Ureter (tissue), 1 donor: ENCODE results near the gene TMEM213. TPM values are rescaled to one million over a fixed set of nuclear protein-coding genes. Genes with fewer than 3 reads are reported as not detected.

ENCODE experiments used
- DNase-seq: peaks from one replicate; pipeline ENCODE4 v3.0.0-alpha.2; 2020; ENCODE audit warnings: low spot score
- total RNA-seq: library from RNA; stranded (reverse); gene quantifications from one replicate; pipeline ENCODE4 v1.2.4, GENCODE V29; 2023
- donor health status: DM: yes; HTN: yes; CAD: no.

The TMEM213 gene
- total RNA-seq, 1 donor from 2014 or later: not detected

DNA sequence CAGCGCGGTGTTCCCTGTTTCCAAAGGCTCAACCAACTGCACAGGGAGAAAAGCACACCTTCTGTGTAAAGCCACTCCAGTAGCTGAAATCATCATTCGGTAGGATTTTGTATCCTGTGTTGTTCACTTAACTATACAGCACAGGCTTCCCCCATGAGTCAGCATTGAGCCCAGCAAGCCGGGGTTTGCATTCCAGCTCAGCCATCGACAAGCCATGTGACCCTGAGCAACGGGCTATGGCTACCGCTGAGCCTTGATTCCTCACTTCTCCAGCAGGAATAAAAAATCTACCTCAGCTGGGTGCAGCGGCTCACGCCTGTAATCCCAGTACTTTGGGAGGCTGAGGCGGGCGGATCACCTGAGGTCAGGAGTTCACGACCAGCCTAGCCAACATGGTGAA lies 44.3 kb downstream of the TMEM213 start:
- DNase-seq: no peak

DNA sequence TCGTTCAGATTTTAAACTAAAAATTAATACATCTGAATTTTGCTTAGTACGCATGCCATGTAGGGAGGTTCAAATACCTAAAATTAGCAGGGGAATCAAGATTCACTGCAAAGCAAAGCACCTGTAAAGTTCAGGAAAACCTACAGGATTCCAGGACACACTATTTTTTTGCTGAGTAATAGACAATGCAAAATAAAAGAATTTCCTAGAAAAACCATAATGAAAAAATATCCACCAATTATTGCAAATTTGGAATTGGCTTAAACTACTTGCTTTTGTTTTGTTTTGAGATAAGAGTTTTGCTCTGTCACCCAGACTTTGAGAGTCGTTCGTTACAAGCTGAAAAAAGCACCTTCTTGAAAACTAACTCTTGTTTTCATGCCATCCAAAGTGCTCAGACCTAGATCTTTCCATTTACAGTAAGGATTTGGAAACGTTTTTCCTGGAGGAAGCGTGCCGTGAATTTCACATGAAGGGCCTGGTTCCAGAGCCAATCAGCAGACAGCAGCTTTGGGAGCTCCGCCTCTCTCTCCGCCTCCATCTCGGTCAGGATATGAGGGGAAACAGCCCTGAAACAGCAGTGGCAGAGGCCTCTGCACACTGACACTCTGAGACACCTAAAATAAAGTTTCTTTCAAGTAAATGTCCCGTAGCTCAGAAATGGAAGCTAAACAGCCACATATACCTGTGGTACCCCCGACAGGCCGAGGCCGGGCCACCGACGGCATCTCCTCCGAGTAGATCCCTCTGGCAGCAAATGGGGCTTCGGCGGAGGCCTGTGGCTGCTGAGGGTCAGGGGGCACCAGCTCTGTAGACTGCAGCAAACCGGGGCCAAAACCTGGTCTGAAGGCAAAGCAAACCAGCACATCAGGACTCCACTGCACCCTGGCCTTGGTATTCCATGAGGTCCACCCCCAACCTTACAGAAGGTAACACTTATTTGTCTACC lies 46.1 kb downstream of the TMEM213 start:
- no peak for DNase-seq

DNA sequence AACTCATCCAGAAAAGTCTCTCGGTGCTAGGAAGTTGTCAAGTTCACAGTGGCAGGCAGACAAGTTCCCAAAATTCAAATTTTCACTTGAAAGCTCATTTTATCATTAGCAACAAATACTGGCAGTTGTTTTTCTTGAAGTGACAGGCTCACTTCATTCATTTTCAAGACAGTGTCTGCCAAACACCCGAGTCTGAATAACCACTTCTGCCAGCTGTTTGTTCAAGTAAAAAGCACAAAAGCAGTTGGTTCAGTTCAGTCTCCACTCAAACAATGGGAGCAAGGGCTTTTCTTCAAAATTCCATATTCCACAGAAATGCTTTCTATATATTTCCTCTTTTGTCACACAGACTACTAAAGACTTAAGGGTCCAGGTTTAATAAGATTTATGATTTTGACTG lies 47.9 kb downstream of the TMEM213 start:
- DNase-seq: no peak

DNA sequence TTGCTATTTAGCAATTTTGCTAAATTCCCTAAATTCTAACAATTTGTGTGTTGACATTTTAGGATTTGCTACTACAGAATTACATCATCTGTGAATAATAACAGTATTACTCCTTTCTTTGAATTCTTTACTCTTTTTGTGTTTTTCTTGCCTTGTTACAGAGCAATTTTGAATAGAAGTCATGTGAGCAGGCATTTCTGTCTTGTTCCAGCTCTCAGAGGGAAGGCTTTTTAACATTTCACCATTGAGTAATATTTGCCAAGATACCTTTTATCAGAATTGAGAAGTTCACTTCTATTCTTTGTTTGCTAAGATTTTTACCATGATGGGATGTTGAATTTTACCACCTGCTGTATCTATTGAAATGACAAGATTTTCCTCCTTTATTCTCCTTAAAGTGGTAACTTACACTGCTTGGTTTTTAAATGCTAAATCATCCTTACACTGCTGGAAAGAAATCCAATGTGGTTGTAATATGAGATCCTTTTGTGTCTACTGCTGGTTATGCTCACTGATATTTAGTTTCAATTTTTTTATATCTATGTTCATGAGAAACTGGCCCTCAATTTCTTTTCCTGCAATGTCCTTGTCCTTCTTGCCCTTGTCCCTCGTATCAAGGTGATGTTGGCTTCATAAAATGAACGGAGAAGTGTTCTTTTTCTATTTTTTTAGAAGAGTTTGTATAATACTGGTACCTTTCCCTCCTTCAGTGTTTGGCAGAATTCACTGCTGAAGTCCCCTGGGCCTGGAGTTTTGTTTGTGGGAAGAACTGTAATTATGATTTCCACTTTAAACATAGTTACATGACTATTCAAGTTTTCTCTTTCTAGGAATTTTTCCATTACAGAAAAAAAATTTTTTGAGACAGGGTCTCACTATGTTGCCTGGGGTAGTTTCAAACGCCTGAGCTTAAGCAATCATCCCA lies 50.5 kb downstream of the TMEM213 start:
- DNase-seq: no peak

DNA sequence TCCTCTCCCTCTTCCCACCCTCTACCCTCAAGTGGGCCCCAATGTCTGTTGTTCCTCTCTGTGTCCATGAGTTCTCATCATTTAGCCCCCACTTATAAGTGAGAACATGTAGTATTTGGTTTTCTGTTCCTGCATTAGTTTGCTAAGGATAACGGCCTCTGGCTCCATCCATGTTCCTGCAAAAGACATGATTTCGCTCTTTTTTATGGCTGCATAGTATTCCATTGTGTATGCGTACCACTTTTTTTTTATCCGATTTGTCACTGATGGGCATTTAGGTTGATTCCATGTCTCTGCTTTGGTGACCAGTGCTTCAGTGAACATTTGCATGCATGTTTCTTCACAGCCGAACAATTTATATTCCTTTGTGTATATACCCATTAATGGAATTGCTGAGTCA lies 51.9 kb downstream of the TMEM213 start:
- DNase-seq: no peak

DNA sequence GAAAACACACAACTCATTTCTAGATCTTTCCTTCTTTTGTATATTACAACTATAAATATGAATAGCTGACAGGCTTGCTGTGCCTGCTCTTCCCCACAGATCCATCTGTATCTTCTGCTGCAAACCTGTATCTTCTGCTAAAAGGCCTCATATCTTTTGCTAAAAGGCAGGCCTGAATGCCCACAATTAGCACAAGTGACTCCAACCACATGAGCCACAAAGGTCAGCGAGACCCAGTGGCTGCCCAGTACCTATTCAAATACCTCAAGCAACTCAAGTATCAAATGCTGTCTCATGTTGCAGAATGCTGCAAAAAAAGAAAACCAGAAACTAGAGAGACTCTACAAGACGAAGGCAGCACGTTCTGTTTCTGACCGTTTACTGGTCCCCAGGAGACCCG lies 54.7 kb downstream of the TMEM213 start:
- DNase-seq: no peak

DNA sequence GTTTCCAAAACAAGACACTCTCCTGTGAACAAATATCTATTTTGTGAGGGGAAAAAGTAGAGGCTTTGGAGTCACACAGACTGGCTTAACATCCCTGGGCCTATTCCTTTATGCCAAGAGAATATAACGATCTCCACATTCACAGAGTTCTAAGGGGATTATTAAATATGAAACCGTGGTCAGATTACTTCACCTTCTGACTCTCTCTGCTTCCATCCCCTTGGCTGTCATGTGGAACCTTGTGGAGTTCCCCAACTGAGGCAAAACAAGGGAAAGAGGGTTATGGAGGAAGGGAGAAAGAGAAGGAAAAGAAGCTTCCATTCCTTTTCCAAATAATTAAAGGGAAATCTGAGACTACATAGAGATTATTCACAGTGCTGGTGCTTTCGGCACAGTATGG lies 55.7 kb downstream of the TMEM213 start:
- no peak for DNase-seq

DNA sequence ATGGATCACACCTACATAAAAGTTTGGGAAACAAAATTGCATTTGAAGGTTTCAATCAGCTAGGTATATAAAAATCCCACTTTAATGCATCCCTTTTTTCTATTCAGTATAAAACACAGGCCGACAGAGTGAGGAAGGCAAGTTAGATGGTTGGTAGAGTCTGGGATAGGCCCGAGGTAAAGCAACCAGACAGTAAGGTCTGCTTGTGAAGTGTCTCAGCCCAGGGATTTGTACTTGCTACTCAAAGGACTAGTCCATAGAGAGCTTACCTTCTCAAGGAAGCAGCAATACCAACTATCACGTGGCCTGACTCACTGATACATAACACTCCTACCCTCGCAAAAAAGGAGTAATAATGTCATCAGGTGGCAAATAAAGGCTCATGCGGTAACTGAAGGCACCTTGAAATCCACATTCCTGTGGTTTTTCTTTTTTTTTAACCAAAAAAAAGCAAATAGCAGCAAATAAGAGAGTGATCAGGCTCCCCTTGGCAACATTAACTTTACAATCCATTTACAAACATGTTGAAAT lies 56.4 kb downstream of the TMEM213 start:
- no peak for DNase-seq

DNA sequence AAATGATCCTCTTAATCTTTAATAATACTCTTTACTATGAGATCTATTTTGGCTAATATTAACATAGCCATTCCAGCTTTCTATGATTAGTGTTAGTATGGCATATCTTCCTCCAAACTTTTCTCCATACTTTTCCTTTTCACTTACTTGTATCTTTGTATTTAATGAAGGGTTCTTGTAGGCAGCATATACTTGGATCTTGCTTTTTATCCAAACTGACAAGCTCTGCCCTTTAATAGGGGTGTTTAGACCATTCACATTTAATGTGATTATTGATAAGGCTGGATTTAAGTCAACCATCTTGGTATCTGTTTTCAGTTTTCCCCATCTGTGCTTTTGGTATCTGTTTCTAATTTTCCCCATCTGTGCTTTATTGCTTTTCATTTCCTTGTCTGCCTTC lies 59.9 kb downstream of the TMEM213 start:
- no peak for DNase-seq

DNA sequence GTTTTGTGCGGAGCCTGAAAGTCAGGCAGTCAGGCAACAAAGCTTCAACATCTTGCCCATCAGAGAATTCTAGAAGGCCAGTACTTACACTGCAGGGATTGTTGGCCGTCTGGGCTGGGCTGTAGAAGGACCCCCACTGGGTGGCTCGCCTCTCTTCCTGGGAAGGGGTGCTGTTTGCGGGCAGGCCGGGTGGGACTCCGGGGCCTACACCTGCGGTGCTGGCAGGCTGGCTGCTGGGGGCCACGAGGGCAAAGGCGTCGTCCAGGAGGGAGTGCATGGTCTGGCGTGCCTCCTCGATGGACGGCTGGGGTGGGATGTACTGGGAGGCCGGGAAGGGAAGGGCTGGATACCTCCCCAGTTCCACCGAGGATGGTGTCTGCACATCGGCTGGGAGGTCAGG lies 63.3 kb downstream of the TMEM213 start:
- no peak for DNase-seq

DNA sequence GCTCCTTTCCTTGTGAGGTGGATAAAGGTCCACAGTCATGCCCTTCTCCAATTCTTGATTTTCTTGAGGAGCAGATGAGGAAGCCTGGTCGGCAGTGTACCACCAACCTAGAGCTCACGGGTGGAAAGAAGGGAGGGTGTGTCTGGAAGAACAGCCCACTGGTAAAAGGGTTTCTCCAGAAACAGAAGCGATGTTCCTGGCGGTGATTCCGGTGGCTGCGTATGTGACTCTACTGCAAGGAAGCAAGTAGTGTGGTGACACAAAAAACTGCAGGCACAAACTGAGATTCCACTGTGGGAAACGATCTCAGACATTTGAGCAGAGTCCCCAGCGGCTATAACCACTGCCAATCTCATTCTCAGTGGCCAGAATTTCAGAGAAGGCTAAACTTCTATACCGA lies 66.1 kb downstream of the TMEM213 start:
- no peak for DNase-seq

DNA sequence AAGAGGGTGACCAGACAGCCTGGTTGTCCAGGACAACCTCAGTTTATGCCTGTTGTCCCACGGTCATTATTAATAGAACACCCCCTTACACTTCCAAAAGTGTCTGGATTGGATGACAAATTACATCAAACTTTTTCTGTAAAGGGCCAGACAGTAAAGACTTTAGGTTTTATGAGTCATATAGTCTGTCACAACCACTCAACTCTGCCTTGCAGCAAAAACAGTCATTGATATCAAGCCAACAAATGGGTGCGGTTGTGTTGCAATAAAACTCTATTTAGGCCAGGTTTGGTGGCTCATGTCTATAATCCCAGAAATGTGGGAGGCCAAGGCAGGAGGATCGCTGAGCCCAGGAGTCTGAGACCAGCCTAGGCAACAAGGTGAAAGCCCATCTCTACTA lies 66.9 kb downstream of the TMEM213 start:
- DNase-seq: no peak

DNA sequence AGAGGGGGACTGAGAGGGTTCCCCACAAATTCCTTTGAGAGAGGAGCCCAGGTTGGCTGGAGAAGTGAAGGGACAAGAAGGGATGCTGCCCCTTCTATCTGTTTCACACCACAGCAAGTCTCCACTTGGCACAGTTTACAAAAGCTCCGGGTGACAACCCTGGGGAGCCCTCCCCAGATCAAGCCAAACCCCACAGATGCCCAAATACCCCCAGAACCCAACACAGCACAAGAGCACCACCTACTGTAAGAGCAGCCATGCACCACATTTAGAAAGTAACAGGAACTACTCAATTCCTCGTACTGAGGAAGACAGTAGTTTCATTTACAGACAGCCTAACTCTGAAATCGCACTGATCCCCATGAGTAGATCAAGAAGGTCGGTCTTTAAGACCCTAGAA lies 68.0 kb downstream of the TMEM213 start:
- no peak for DNase-seq

DNA sequence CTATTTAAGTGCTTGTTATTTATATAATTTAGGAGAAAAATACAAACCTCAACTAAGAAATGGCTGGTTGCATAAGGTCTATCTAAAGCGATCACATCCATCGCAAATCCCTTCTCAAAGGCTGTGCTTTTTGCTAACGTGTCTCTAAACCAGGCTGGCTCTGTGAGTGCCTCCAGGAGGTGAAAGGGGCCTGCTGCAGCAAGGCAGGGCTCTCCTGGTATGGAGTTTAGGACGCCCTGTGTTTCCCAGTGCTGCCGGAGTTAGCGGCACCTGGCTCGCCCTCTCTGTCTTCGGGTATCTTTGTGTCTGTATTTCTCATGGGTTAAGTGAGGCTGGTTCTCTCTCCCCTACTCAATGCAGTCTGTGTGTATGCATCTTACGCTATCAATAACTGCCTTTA lies 68.6 kb downstream of the TMEM213 start:
- no peak for DNase-seq

DNA sequence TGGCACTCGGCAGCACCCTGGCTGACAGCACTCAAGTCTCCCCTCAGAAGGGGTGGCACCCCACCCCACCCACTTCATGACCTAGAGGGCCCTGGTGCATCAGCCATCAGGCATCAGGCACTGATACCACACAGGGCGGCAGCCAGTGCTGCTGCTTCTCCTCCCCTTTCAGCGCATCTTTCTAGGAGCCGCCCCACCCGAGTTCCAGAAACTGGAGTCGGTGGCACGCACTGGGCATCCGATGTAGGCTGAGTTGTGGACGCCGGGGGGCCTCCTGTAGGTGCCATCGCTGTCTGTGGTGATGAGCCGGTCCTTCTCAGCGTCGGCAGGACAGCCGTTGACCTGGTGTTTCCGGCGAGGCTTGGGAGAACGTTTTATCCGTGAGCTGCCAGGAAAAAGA lies 70.0 kb downstream of the TMEM213 start:
- DNase-seq: no peak

DNA sequence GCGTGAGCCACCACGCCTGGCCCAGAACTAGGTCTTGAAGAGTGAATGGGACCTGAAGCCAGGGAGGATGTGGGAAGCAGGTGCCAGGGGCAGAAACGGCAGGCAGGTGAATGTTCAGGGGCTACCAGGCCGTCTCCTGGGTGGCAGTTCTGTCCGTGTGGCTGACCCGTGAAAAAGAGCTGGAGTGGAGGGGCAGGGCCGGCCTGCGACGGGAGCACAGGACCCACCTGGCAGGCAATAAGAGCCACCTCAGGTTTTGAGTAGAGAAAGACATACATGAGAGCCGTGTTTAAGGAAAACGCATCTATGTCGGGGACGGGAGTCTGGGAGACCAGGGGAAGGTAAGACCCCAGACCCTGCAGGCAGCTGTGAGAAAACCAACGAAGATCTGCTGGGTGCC lies 70.9 kb downstream of the TMEM213 start:
- no peak for DNase-seq

DNA sequence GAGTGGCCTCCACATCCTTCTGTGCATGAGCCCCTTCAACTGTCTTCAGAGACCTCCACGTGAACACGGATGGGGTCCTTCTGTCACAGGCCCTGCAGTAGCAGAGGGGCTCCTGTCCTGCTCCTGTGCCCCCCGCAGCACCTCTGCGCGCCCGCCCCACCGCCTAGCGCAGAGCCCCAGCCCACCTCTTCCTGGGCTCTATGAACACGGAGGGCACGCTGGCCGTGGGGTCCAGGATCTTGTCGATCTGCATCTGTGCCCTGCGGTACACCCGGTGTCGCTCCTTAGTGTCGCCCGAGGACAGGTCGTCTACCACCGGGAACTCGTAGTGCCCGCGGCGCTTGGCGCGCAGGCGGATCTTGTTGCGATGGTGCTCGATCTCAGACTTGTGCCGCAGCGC lies 71.6 kb downstream of the TMEM213 start:
- no peak for DNase-seq

DNA sequence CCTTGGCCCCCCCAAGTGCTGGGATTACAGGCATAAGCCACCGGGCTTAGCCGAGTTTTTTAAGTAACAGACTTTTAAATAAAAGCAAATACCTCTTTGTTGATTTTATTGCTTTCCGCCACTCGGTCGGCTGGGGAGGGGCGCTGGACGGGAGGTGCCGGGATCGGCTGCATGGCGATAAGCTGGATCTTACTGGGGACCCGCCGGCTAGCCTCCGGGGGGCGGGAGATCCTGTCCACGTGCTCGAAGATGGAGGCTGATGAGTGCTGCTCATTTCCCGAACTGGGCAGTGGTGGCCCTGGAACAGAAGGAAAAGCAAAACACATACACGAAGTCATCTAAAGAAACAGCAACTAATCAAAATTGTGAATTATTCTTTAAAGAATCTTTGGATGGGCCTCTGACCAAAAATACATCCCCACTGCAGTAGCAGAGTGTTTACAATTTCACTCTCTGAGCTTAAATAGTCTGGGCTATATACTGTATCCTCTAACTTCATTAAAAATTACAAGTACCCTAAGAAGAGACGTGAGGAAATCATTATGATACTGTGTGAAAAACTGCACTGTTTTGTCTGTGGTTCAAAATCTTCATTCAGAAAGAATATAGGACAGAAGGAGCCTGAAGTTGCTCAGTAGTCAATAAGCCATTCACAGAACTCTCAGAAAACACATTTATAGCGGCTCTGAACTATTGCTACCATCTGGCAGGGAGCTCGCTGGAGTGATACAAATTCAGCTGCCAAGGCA lies 73.4 kb downstream of the TMEM213 start:
- DNase-seq: no peak

DNA sequence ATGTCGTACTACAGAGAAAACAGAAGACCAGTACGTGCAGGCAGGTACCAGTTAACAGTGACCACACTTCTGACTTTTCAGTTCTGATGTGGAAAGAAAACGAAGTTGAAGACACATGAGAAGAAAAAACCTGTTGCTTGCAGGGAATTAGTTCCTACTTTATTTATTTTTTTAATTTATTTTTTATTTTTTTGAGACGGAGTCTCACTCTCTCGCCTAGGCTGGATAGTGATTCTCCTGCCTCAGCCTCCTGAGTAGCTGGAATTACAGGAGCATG lies 74.0 kb downstream of the TMEM213 start:
- no peak for DNase-seq

DNA sequence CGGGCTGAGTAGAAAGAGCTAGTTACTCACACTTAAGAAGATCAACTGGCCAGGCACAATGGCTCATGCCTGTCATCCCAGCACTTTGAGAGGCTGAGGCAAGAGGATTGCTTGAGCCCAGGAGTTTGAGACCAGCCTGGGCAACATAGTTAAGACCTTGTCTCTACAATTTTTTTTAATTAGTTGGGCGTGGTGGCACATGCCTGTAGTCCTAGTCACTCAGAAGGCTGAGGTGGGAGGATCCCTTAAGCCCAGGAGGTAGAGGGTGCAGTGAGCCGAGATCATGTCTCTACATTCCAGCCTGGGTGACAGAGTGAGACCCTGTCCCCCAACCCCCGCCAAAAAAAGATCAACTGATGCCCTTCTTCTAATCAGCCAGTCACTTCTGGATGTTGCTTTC lies 74.8 kb downstream of the TMEM213 start:
- no peak for DNase-seq

DNA sequence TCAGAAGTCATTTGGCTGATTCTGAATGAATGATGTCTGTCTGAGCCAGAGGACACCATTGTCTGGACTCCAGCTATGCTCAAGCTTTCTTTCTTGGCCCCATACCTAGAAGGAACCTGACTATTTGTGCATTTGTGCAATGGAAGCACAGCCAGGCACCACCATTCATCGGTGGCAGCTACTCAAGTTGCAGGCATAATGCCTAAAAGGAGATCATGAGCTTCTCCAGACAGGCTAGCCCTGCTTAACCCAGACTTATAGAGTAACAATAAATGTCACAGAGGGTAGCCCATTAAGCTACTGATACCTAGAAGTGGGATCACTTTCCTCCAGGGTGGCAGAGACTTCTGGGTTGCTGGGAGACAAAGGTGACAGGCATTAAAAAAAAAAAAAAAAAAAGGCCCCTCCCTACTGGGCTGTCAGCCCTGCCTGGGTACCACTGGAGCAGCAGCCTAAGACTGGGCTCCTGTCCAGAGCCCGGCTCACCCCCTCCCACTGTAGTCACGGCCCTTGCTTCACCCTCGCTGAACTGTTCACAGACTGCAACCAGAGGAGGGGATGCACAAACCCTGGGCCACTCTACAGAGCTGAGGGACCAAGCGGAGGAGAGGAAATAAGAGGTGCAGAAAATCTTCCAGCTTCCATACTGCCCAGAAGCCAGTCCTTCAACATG lies 75.6 kb downstream of the TMEM213 start:
- no peak for DNase-seq

DNA sequence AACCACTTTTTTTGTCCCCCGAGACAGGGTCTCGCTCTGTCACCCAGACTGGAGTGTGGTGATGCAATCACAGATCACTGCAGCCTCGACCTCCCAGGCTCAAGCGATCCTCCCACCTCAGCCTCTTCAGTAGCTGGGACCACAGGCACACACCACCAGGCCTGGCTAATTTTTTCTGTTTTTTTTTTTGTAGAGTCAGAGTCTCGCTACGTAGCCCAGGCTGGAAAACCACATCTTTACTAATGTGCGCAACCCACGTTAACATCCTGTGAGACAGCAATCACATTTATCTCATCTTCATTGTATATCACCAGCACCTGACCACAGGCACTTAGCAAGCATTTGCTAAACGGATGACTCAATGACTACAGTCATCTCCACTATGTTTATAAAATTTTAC lies 78.0 kb downstream of the TMEM213 start:
- DNase-seq: no peak
